Activated naive CD8-positive, alpha-beta T cell treated with anti-CD3 and anti-CD28 coated beads, Interleukin-2, amount 10 ng/mL, durations not matched to agents 7 days and 5 days (primary cell): ENCODE data around the gene PSME3. TPM values are rescaled to one million over a fixed set of nuclear protein-coding genes. Genes with fewer than 3 reads are reported as not detected.
"Not testable (repeated sequence)": the region's sequence is repeated elsewhere in the genome, so short reads cannot be mapped to it uniquely, and the experiment has no call there.

Experiments used
- ATAC-seq: fragments of 150-1000 bp; cut with Tn5 transposase; one replicate; pipeline ENCODE4 v1.10.0; 2021; ENCODE audit warnings: low read depth, moderate library complexity
- POLR2A ChIA-PET: fragments of 350-600 bp; sonication (Branson Sonifier 250); formaldehyde crosslinking; loops from one replicate; lab custom pipeline; 2021; ENCODE audit warnings: antibody characterized with exemption; lab: Charles Lee
- DNase-seq: peaks from one replicate; pipeline ENCODE4 v3.0.0; 2021
- H3K27ac Mint-ChIP-seq: one replicate; pipeline ENCODE4 v1.8.0; 2022; ENCODE audit warnings: mild to moderate bottlenecking, mixed read lengths
- H3K27me3 Mint-ChIP-seq: one replicate; pipeline ENCODE4 v1.8.0; 2022; ENCODE audit warnings: mild to moderate bottlenecking, moderate library complexity, mixed read lengths
- H3K36me3 Mint-ChIP-seq: one replicate; pipeline ENCODE4 v1.8.0; 2021; ENCODE audit warnings: mild to moderate bottlenecking, mixed read lengths
- H3K4me1 Mint-ChIP-seq: one replicate; pipeline ENCODE4 v1.8.0; 2021; ENCODE audit warnings: mixed read lengths
- H3K4me3 Mint-ChIP-seq: one replicate; pipeline ENCODE4 v1.8.0; 2022; ENCODE audit warnings: mild to moderate bottlenecking, moderate library complexity, mixed read lengths
- H3K9me3 Mint-ChIP-seq: one replicate; pipeline ENCODE4 v1.8.0; 2021; ENCODE audit warnings: mixed read lengths
- microRNA-seq: library from miRNA; unstranded; fragments of <30 nt; microRNA quantifications from one replicate; pipeline ENCODE4 v1.2.0, GENCODE V29; 2022
- total RNA-seq, 2 experiments: library from RNA; stranded (reverse); gene quantifications; one replicate each; pipeline ENCODE4 v1.2.3, GENCODE V29; 2021

The PSME3 gene
- total RNA-seq, 2 experiments from 2014 or later, result 85.0 to 96.6 TPM

DNA sequence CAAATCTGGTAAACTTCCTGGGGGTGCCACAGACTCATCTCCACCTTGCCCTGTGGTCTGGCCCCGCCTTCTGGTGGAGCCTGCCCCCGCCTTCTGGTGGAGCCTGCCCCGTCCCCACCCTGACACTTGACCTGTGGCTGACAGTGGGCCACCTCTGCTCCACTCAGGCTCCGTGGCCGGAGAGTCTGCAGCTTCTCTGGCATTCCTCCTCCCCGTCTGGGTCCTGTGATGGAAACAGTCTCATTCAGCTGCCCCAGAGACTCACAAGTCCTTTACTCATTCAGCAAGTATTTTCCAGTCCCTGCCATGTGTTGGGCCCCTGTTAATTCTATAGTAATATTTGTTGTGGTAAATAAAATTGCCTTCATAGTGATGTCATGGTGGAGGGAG, 46.4 kb downstream of the PSME3 start:
- no peak for ATAC-seq
- Mint-ChIP-seq H3K4me3 (no peak overlapping the region), H3K27me3 (peaks cover 10% of the 10 kb centered on the region), H3K27ac (no peak overlapping the region), H3K36me3 (no peaks in the 10 kb centered on the region), H3K4me1 (no peaks in the 10 kb centered on the region), H3K9me3 (no peaks in the 10 kb centered on the region)
- POLR2A ChIA-PET, result interaction anchor here (0.6 kb wide), 1 partner anchor 606 kb away, joined by 7 read pairs; no protein-coding TSS in a partner anchor
- DNase-seq, result no peak

DNA sequence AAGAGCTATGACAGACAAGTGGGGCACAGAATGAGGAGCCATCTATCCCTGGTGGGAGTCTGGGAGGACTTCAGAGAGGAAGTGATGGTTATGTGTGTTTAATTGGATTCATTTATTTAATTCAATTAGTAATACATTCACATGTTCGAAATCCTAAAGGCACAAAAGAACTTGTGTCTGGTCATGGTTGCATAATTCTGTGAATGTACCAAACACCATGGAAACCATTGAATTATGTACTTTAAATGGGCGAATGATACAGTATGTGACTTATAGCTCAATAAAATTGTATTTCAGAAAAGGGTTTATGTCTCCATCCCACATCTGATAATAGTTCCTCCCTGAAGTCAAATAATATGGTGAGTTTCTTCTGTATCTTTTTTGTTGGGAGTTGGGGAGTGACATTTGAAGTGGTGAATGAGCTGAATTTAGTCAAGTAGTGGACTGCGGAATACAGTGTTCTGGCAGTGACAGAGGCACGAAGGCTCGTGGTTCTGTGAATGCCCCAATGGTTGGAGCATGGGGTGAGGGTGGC, 47.6 kb downstream of the PSME3 start:
- no peak for ATAC-seq
- H3K4me1 Mint-ChIP-seq, result no peaks in the 10 kb centered on the region
- no peak overlapping the region for H3K4me3 Mint-ChIP-seq

DNA sequence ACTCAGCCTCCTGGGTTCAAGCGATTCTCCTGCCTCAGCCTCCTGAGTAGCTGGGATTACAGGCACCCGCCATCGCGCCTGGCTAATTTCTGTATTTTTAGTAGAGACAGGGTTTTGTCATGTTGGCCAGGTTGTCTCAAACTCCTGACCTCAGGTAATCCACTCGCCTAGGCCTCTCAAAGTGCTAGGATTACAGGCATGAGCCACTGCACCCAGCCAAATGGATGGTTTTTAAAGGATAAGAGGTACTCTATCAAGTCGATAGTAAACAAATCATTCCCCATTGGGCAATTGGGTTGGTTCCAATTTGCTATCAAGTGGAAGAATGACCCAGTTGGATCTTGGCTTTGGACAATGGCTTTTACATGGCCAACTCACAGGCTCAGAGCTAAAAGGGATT, 48.5 kb downstream of the PSME3 start:
- H3K27me3 Mint-ChIP-seq, H3K9me3 Mint-ChIP-seq, ATAC-seq, H3K36me3 Mint-ChIP-seq, H3K27ac Mint-ChIP-seq, H3K4me1 Mint-ChIP-seq, POLR2A ChIA-PET, H3K4me3 Mint-ChIP-seq, DNase-seq: not testable (repeated sequence)

More for the DNA sequence above, 47.6 kb downstream of the PSME3 start:
- H3K9me3 Mint-ChIP-seq, result no peaks in the 10 kb centered on the region
- H3K27me3 Mint-ChIP-seq, result peaks cover 9% of the 10 kb centered on the region
- no peaks in the 10 kb centered on the region for H3K36me3 Mint-ChIP-seq
- H3K27ac Mint-ChIP-seq, result no peak overlapping the region
- no peak for DNase-seq
- POLR2A ChIA-PET, result no interaction called here

DNA sequence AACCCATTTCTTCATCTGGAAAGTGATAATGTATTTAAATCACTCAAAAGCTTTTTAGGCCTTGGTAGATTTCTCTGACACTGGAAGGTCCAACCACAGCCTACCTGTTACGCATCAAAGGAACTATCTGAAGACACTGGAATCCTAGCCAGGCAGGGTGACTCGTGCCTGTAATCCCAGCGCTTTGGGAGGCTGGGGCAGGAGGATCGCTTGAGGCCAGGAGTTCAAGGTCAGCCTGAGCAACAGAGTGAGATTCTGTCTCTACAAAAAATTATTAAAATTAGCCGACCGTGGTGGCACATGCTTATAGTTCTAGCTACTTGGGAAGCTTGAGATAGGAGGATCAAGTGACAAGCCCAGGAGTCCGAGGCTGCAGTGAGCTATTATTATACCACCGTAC, 49.0 kb downstream of the PSME3 start:
- Mint-ChIP-seq H3K36me3 (no peaks in the 10 kb centered on the region), H3K9me3 (no peaks in the 10 kb centered on the region), H3K27ac (no peak overlapping the region), H3K4me1 (no peaks in the 10 kb centered on the region), H3K27me3 (peaks cover 9% of the 10 kb centered on the region), H3K4me3 (no peak overlapping the region)
- POLR2A ChIA-PET, result no interaction called here
- ATAC-seq, result no peak
- DNase-seq, result no peak

DNA sequence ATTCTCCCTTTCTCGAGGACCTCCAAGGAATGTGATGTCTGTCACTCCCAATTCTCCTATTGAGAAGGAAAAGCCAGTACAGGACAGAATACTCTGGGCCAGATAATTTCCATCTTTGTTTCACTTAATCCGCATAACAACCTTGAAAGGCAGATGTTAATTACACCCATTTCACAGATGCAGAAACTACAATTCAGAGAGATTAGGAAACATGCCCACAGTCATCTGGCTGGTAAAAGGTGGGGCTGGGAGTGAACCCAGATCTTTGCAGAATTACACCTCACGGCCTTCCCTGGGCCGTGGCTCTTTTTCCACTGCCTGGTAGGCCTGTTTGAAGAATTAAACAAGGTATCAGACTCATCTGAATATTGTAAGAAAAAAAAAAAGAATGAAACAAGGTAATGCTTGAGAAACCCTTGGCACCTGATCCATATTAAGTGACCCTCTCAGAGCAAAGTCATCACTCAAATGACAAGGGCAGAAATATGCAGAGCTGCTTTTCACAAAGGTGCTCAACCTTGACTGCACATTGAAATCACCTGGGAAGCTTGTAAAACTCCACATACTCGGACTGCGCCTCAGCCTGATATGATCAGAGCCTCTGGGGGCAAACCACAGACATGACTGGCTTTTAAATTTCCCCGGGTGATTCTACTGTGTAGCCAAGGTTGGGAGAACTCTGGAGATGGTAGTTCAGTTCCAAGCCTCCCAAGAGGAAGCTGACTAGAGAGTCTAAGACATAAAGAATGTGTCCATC, 50.8 kb downstream of the PSME3 start:
- Mint-ChIP-seq H3K4me3 (no peak overlapping the region), H3K9me3 (no peaks in the 10 kb centered on the region), H3K4me1 (no peaks in the 10 kb centered on the region), H3K36me3 (no peaks in the 10 kb centered on the region), H3K27me3 (peaks cover 7% of the 10 kb centered on the region), H3K27ac (no peak overlapping the region)
- no peak for DNase-seq
- POLR2A ChIA-PET, result no interaction called here
- ATAC-seq, result no peak

DNA sequence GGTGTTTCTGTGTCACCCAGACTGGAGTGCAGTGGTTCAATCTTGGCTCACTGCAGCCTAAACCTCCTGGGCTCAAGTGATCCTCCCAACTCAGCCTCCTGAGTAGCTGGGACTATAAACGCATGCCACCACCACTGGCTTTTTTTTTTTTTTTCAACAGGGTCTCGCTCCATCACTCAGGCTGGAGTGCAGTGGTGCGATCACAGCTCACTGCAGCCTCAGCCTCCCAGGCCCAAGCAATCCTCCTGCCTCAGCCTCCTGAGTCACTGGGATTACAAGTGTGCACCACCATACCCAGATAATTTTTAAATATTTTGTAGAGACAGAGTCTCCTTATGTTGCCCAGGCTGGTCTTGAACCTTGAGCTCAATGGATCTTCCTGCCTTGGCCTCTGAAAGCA, 52.6 kb downstream of the PSME3 start:
- POLR2A ChIA-PET, H3K27me3 Mint-ChIP-seq, H3K4me3 Mint-ChIP-seq, H3K27ac Mint-ChIP-seq, H3K9me3 Mint-ChIP-seq, H3K36me3 Mint-ChIP-seq, DNase-seq, ATAC-seq, H3K4me1 Mint-ChIP-seq: not testable (repeated sequence)

DNA sequence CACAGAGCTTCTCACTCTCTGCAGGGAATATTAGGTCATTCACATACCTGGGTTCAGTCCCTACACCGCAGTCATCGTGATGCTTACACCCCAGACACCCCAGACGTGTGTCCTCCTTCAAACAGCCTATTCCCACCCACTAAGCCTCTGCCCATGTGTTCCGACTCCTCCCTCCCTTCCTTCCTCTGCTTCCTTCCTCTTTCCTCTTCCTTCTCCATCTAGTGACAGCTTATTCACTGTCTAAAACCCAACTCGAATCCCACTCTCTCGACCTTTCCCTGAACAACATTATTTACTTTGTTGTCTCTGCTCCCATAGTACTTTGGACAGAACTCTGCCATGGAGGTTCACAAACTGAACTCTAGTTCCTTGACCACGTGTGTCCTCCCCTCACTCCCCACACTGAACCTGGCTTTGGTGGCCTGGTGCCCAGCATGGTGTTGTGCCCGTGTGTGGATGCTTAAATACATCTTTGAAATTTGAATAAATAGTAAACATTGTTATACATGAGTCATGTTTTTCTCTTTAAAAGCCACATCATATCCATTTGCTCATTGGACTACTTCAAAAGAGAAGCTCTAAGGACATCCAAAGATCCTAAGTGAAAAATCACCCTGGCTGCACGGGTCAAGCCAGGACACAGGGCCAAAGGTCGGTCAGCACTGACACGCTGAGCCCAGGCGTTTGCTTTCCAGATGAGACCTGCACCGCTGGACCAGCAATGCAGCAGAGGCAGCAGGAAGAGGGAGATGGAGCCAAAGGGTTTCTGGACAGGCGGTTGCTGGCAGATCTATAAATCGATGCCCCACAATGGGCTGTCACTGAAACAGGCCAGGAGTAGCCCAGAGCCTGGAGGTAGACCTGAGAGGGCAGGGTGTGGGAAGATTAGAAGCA, 53.3 kb downstream of the PSME3 start:
- Mint-ChIP-seq H3K4me1 (no peaks in the 10 kb centered on the region), H3K4me3 (no peak overlapping the region), H3K27me3 (peaks cover 2% of the 10 kb centered on the region), H3K9me3 (no peaks in the 10 kb centered on the region), H3K27ac (no peak overlapping the region), H3K36me3 (no peaks in the 10 kb centered on the region)
- POLR2A ChIA-PET, result no interaction called here
- ATAC-seq, result no peak
- DNase-seq, result no peak

DNA sequence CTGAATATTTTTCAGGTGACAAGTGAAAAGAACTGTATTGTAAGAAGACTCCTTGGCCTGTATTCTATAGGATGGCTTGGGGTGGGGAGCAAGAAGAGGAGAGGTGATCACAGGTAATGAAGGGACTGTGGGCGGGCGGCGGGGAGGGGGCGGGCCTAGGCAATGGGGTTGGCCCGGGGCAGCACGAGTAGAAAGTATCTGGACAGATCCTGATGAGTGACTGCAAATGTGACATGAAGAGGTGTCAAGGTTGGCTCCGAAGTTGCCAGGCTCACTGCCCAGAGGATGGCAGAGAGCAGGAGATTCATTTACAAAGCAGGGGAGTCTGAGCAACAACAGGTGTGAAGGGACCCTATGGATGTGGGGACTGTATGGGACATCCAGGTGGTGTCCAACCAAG, 56.6 kb downstream of the PSME3 start:
- DNase-seq (no peak), ATAC-seq (no peak)
- Mint-ChIP-seq H3K4me1 (peaks cover 2% of the 10 kb centered on the region), H3K27me3 (peaks cover 17% of the 10 kb centered on the region), H3K4me3 (no peak overlapping the region), H3K36me3 (no peaks in the 10 kb centered on the region), H3K9me3 (no peaks in the 10 kb centered on the region), H3K27ac (no peak overlapping the region)
- POLR2A ChIA-PET, result no interaction called here

DNA sequence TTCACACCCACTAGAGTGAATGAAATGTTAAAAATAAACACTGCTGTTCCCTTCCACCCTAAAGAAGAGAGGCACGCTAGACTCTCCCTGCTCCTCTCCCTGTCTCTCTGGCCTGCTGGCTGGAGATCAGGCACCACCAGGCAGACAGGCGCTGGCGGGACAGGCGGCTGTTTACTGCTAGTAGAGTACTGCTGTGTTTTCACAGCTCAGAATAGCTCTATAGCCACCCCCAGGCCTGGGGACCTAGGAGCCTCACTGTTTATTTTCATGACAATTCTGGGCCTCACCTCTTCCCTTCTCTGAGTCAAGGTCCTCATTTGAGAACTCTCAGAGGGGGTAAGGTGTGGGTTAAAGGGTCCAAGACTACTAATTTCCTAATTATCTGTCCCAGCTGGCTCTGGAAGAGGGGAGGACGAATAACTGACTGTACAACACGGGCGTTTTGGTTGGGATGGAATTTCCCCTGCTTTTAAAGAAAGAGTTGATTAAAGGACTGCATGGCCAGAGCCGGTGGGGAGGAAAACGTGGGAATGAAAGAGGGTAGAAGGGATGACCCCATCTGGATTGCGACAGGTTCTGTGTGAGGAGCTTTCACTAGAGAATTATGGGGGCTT, 58.4 kb downstream of the PSME3 start:
- Mint-ChIP-seq H3K36me3 (no peaks in the 10 kb centered on the region), H3K9me3 (no peaks in the 10 kb centered on the region), H3K27ac (no peak overlapping the region), H3K4me3 (no peak overlapping the region), H3K27me3 (peaks cover 18% of the 10 kb centered on the region), H3K4me1 (peaks cover 2% of the 10 kb centered on the region)
- ATAC-seq (no peak), DNase-seq (no peak)
- POLR2A ChIA-PET, result no interaction called here

DNA sequence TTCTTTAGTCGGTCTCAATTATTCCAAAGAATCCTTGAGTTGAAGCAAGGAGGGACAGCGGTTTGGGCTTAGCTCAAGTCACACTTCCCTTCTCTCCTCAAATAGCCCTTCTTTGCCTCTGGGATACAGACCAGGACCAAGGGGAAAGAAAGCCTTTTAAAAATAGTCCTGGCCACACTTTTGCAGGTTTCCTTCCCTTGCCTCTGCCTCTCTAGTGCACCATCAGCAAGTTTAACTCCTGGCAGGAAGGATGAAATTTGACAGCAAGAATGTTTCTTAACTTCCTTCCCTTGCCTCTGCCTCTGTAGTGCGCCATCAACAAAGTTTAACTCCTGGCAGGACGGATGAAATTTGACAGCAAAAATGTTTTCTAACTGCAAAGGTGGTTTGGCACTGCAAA, 60.2 kb downstream of the PSME3 start:
- Mint-ChIP-seq H3K4me1 (peaks cover 2% of the 10 kb centered on the region), H3K9me3 (no peaks in the 10 kb centered on the region), H3K36me3 (no peaks in the 10 kb centered on the region), H3K4me3 (no peak overlapping the region), H3K27ac (no peak overlapping the region), H3K27me3 (peaks cover 18% of the 10 kb centered on the region)
- DNase-seq, result no peak
- ATAC-seq, result no peak
- POLR2A ChIA-PET, result no interaction called here

Small RNAs within 50 kb of the gene (microRNA-seq; reads per million reads assigned to microRNA genes)
- not detected for gene MIR6781

Other genes starting within 250 kb of the PSME3 start
- 10 to 100 TPM; 82.2 to 82.3 TPM for gene RETREG3, start 224.0 kb upstream of the PSME3 start, total RNA-seq
- 10 to 100 TPM; 55.6 to 57.6 TPM for gene TUBG1, start 223.7 kb upstream of the PSME3 start, total RNA-seq
- 10 to 100 TPM; 17.0 to 19.2 TPM for gene TUBG2, start 174.1 kb upstream of the PSME3 start, total RNA-seq
- 1 to 10 TPM in 1 of 2 experiments, under 1 TPM in 1; 0.94 to 1.8 TPM for gene PLEKHH3, start 156.4 kb upstream of the PSME3 start, total RNA-seq
- under 1 TPM; 0.33 to 0.57 TPM for gene CCR10, start 151.6 kb upstream of the PSME3 start, total RNA-seq
- gene CNTNAP1, start 150.9 kb upstream of the PSME3 start, total RNA-seq, result 1 to 10 TPM; 3.6 to 4.6 TPM
- 10 to 100 TPM; 83.1 to 98.4 TPM for gene EZH1, start 88.4 kb upstream of the PSME3 start, total RNA-seq
- not detected for gene RAMP2, start 72.2 kb upstream of the PSME3 start, total RNA-seq
- 10 to 100 TPM; 61.0 to 63.5 TPM for gene VPS25, start 59.9 kb upstream of the PSME3 start, total RNA-seq
- under 1 TPM; 0.43 to 0.78 TPM for gene WNK4, start 52.8 kb upstream of the PSME3 start, total RNA-seq
- gene COA3, start 34.7 kb upstream of the PSME3 start, total RNA-seq, result 10 to 100 TPM; 37.0 to 38.5 TPM
- gene CNTD1, start 34.5 kb upstream of the PSME3 start, total RNA-seq, result under 1 TPM in 1 of 2 experiments, not detected in 1; 0.45 TPM
- 10 to 100 TPM; 94.5 to 95.9 TPM for gene BECN1, start 9.1 kb upstream of the PSME3 start, total RNA-seq
- 1 to 10 TPM; 2.5 to 2.7 TPM for gene AOC2, start 11.2 kb downstream of the PSME3 start, total RNA-seq
- under 1 TPM; 0.74 to 0.86 TPM for gene AOC3, start 17.8 kb downstream of the PSME3 start, total RNA-seq
- not detected for gene G6PC1, start 67.4 kb downstream of the PSME3 start, total RNA-seq
- 10 to 100 TPM; 39.9 to 43.2 TPM for gene AARSD1, start 131.1 kb downstream of the PSME3 start, total RNA-seq
- under 1 TPM; 0.28 to 0.39 TPM for gene PTGES3L, start 146.7 kb downstream of the PSME3 start, total RNA-seq
- 10 to 100 TPM; 16.5 to 17.8 TPM for gene RUNDC1, start 147.2 kb downstream of the PSME3 start, total RNA-seq
- gene RPL27, start 165.0 kb downstream of the PSME3 start, total RNA-seq, result 1,000 to 10,000 TPM; 1,039 to 1,066 TPM
- 10 to 100 TPM; 92.7 to 99.2 TPM for gene IFI35, start 173.4 kb downstream of the PSME3 start, total RNA-seq
- 10 to 100 TPM; 24.4 to 34.0 TPM for gene VAT1, start 189.0 kb downstream of the PSME3 start, total RNA-seq
- under 1 TPM in 1 of 2 experiments, not detected in 1; 0.14 TPM for gene RND2, start 191.8 kb downstream of the PSME3 start, total RNA-seq